Measurements from ENCODE around the gene TACR2.

TACR2 gene

GRCh38 chr10:69385454-69386350 lies 31.0 kb downstream of the TACR2 start:
- no peak for DNase-seq
- in situ Hi-C loops (cut with MboI; ENCODE audit: low pct_unique_long_range_greater_than_20kb, low sequenced_read_pairs) = no loop called here

GRCh38 chr10:69384320-69384719 lies 32.4 kb downstream of the TACR2 start:
- in situ Hi-C loops (cut with MboI; ENCODE audit: low pct_unique_long_range_greater_than_20kb, low sequenced_read_pairs) = loop anchor here (5.0 kb wide), 1 partner anchor 137 kb away; no protein-coding TSS in a partner anchor
- DNase-seq = no peak

- in situ Hi-C loops (cut with MboI; ENCODE audit: low pct_unique_long_range_greater_than_20kb, low sequenced_read_pairs) = loop anchor here (5.0 kb wide), 1 partner anchor 136 kb away; no protein-coding TSS in a partner anchor
- DNase-seq = no peak
Measured at GRCh38 chr10:69383558-69383957, 33.2 kb downstream of the TACR2 start.

GRCh38 chr10:69382382-69383117 lies 34.2 kb downstream of the TACR2 start:
- in situ Hi-C loops (cut with MboI; ENCODE audit: low pct_unique_long_range_greater_than_20kb, low sequenced_read_pairs) = loop anchor here (5.0 kb wide), 1 partner anchor 135 kb away; no protein-coding TSS in a partner anchor
- no peak for DNase-seq

- DNase-seq = no peak
- in situ Hi-C loops (cut with MboI; ENCODE audit: low pct_unique_long_range_greater_than_20kb, low sequenced_read_pairs) = loop anchor here (5.0 kb wide), 1 partner anchor 132 kb away; no protein-coding TSS in a partner anchor
Measured at GRCh38 chr10:69379800-69380199, 36.9 kb downstream of the TACR2 start.

GRCh38 chr10:69377933-69378332 lies 38.8 kb downstream of the TACR2 start:
- no peak for DNase-seq
- in situ Hi-C loops (cut with MboI; ENCODE audit: low pct_unique_long_range_greater_than_20kb, low sequenced_read_pairs) = no loop called here

GRCh38 chr10:69377191-69377590 lies 39.5 kb downstream of the TACR2 start:
- in situ Hi-C loops (cut with MboI; ENCODE audit: low pct_unique_long_range_greater_than_20kb, low sequenced_read_pairs) = no loop called here
- no peak for DNase-seq

GRCh38 chr10:69376662-69377061 lies 40.1 kb downstream of the TACR2 start:
- in situ Hi-C loops (cut with MboI; ENCODE audit: low pct_unique_long_range_greater_than_20kb, low sequenced_read_pairs) = no loop called here
- DNase-seq = no peak

GRCh38 chr10:69375307-69376151 lies 41.2 kb downstream of the TACR2 start:
- no peak for DNase-seq
- in situ Hi-C loops (cut with MboI; ENCODE audit: low pct_unique_long_range_greater_than_20kb, low sequenced_read_pairs) = no loop called here

- in situ Hi-C loops (cut with MboI; ENCODE audit: low pct_unique_long_range_greater_than_20kb, low sequenced_read_pairs) = no loop called here
- DNase-seq = no peak
Measured at GRCh38 chr10:69374931-69375306, 41.8 kb downstream of the TACR2 start.

- in situ Hi-C loops (cut with MboI; ENCODE audit: low pct_unique_long_range_greater_than_20kb, low sequenced_read_pairs) = no loop called here
- no peak for DNase-seq
Measured at GRCh38 chr10:69374242-69374641, 42.5 kb downstream of the TACR2 start.

- in situ Hi-C loops (cut with MboI; ENCODE audit: low pct_unique_long_range_greater_than_20kb, low sequenced_read_pairs) = no loop called here
- DNase-seq = no peak
Measured at GRCh38 chr10:69372126-69372980, 44.4 kb downstream of the TACR2 start.

GRCh38 chr10:69367469-69367868 lies 49.2 kb downstream of the TACR2 start:
- in situ Hi-C loops (cut with MboI; ENCODE audit: low pct_unique_long_range_greater_than_20kb, low sequenced_read_pairs) = no loop called here
- no peak for DNase-seq

GRCh38 chr10:69366738-69367137 lies 50.0 kb downstream of the TACR2 start:
- in situ Hi-C loops (cut with MboI; ENCODE audit: low pct_unique_long_range_greater_than_20kb, low sequenced_read_pairs) = no loop called here
- no peak for DNase-seq

GRCh38 chr10:69364232-69364940 lies 52.3 kb downstream of the TACR2 start:
- in situ Hi-C loops (cut with MboI; ENCODE audit: low pct_unique_long_range_greater_than_20kb, low sequenced_read_pairs) = no loop called here
- DNase-seq = no peak

- no peak for DNase-seq
- in situ Hi-C loops (cut with MboI; ENCODE audit: low pct_unique_long_range_greater_than_20kb, low sequenced_read_pairs) = no loop called here
Measured at GRCh38 chr10:69363666-69364065, 53.1 kb downstream of the TACR2 start.

- no peak for DNase-seq
- in situ Hi-C loops (cut with MboI; ENCODE audit: low pct_unique_long_range_greater_than_20kb, low sequenced_read_pairs) = no loop called here
Measured at GRCh38 chr10:69362471-69362954, 54.2 kb downstream of the TACR2 start.

GRCh38 chr10:69361303-69361614 lies 55.5 kb downstream of the TACR2 start:
- in situ Hi-C loops (cut with MboI; ENCODE audit: low pct_unique_long_range_greater_than_20kb, low sequenced_read_pairs) = no loop called here
- DNase-seq = no peak
